ENCODE measurements around the gene GRK5.

GRK5 gene

GRCh38 chr10:119207713-119208552 lies 562 bp downstream of the GRK5 start:
- Histone ChIP-seq H3K79me2 (ENCODE audit: control insufficient read depth, low read length) (no peaks in the 10 kb centered on the region; the same call in 1 of the 2 replicates), H3K27ac (ENCODE audit: low read depth, low read length) (0 out of 2 replicates have a peak overlapping the region, but pooled peaks have one; percentile 15), H3K27me3 (ENCODE audit: control insufficient read depth, low read length) (peaks cover 8% of the 10 kb centered on the region; the same call in 1 of the 2 replicates), H3K4me1 (ENCODE audit: control insufficient read depth, low read length) (peaks cover 33% of the 10 kb centered on the region), H3K4me2 (ENCODE audit: low read length) (peak overlapping the region; percentile 91), H3K9me2 (replicated peaks; ENCODE audit: control insufficient read depth, low read length) (no peaks in the 10 kb centered on the region), H3F3A (ENCODE audit: control insufficient read depth, insufficient read depth) (peaks cover 13% of the 10 kb centered on the region), H3K9me3 (ENCODE audit: control insufficient read depth, insufficient read depth, low read length) (no peaks in the 10 kb centered on the region), H3K4me3 (ENCODE audit: low read length) (peak overlapping the region; percentile 93), H4K20me1 (ENCODE audit: control insufficient read depth, insufficient read depth, low read depth, low read length) (peaks cover 4% of the 10 kb centered on the region; the same call in 1 of the 2 replicates), H3K36me3 (ENCODE audit: control insufficient read depth, low read length) (no peaks in the 10 kb centered on the region)
- no peak for TF ChIP-seq EZH2phosphoT487 (IDR thresholded peaks at IDR 0.05; ENCODE audit: borderline replicate concordance, low read length)
- TF ChIP-seq CTCF (IDR thresholded peaks at IDR 0.05; ENCODE audit: low read depth, low read length, poor library complexity, severe bottlenecking) = no peak

- Histone ChIP-seq H3K4me2 (ENCODE audit: low read length) (peak overlapping the region; percentile 91), H3K9me2 (replicated peaks; ENCODE audit: control insufficient read depth, low read length) (no peaks in the 10 kb centered on the region), H3K4me1 (ENCODE audit: control insufficient read depth, low read length) (peaks cover 34% of the 10 kb centered on the region), H3F3A (ENCODE audit: control insufficient read depth, insufficient read depth) (peaks cover 13% of the 10 kb centered on the region), H3K27ac (ENCODE audit: low read depth, low read length) (peak overlapping the region; percentile 15; the same call in 1 of the 2 replicates), H4K20me1 (ENCODE audit: control insufficient read depth, insufficient read depth, low read depth, low read length) (peaks cover 4% of the 10 kb centered on the region; the same call in 1 of the 2 replicates), H3K9me3 (ENCODE audit: control insufficient read depth, insufficient read depth, low read length) (no peaks in the 10 kb centered on the region), H3K27me3 (ENCODE audit: control insufficient read depth, low read length) (peaks cover 6% of the 10 kb centered on the region; the same call in 1 of the 2 replicates), H3K79me2 (ENCODE audit: control insufficient read depth, low read length) (no peaks in the 10 kb centered on the region; the same call in 1 of the 2 replicates), H3K4me3 (ENCODE audit: low read length) (peak overlapping the region; percentile 93), H3K36me3 (ENCODE audit: control insufficient read depth, low read length) (no peaks in the 10 kb centered on the region)
- TF ChIP-seq EZH2phosphoT487 (IDR thresholded peaks at IDR 0.05; ENCODE audit: borderline replicate concordance, low read length) (no peak), CTCF (IDR thresholded peaks at IDR 0.05; ENCODE audit: low read depth, low read length, poor library complexity, severe bottlenecking) (no peak)
These were observed 1.2 kb downstream of the GRK5 start for GRCh38 chr10:119208553-119208940.

DNA sequence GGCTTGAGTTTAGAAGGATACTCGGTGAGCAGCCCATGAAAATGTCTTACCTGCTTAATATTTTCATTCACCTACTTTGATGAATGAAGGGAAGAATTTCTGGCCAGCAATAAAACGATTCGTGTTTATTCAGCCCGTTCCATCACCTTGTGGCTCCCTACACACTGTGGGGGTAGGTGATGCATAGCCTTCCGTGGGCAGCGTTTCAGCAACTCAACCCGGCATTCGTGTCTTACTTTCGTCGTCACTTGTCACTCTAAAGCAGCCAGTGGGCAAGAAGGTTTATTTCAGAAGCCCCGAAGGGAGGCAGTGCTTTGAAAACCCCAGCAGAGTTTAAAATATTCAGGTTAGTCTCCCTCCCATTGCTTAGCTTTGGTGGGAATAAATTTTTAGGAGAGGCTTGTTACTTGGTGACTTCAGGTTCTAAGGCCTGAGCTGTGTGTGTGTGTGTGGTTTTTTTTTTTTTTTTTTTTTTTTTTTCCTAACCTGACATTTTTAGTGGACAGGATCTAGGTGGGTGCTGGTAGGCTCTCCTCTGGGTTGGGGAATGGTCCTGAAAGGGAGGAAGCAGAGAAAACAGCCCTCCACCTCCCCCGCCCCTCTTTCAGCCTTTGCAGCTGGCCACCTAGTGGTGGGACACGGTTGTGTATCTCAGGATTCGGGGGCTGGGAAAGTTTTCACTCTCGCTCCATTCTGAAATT lies 1.8 kb downstream of the GRK5 start:
- TF ChIP-seq EZH2phosphoT487 (IDR thresholded peaks at IDR 0.05; ENCODE audit: borderline replicate concordance, low read length) (no peak), CTCF (IDR thresholded peaks at IDR 0.05; ENCODE audit: low read depth, low read length, poor library complexity, severe bottlenecking) (peak; percentile 91)
- peak overlapping the region; percentile 15; the same call in 1 of the 2 replicates for H3K27ac ChIP-seq (ENCODE audit: low read depth, low read length)

More for the DNA sequence above, 1.8 kb downstream of the GRK5 start:
- Histone ChIP-seq H4K20me1 (ENCODE audit: control insufficient read depth, insufficient read depth, low read depth, low read length) (peaks cover 4% of the 10 kb centered on the region; the same call in 1 of the 2 replicates), H3K79me2 (ENCODE audit: control insufficient read depth, low read length) (no peaks in the 10 kb centered on the region; the same call in 1 of the 2 replicates), H3K4me1 (ENCODE audit: control insufficient read depth, low read length) (peaks cover 36% of the 10 kb centered on the region), H3K9me3 (ENCODE audit: control insufficient read depth, insufficient read depth, low read length) (no peaks in the 10 kb centered on the region), H3K27me3 (ENCODE audit: control insufficient read depth, low read length) (peaks cover 6% of the 10 kb centered on the region; the same call in 1 of the 2 replicates), H3K36me3 (ENCODE audit: control insufficient read depth, low read length) (no peaks in the 10 kb centered on the region), H3K4me3 (ENCODE audit: low read length) (peak overlapping the region; percentile 93), H3K4me2 (ENCODE audit: low read length) (peak overlapping the region; percentile 91), H3K9me2 (replicated peaks; ENCODE audit: control insufficient read depth, low read length) (no peaks in the 10 kb centered on the region), H3F3A (ENCODE audit: control insufficient read depth, insufficient read depth) (peaks cover 13% of the 10 kb centered on the region)
